Keratinocyte (primary cell): ENCODE results near the gene TBCA. TPM values are rescaled to one million over a fixed set of nuclear protein-coding genes. Genes with fewer than 3 reads are reported as not detected.
A peak's percentile ranks its signal among the peaks of the same experiment; 100 is the strongest.

ENCODE experiments used
- DNase-seq: peaks from one replicate; pipeline ENCODE4 v3.0.0-alpha.2; 2011; ENCODE audit warnings: low read depth, missing footprints, low spot score
- FAIRE-seq: peaks from 2 replicates; lab custom pipeline; 2011; peaks lifted over from hg19 to GRCh38; lab: Jason Lieb, UNC
- H2AFZ ChIP-seq: 2 replicates; pipeline ENCODE4 v1.6.0; 2012; ENCODE audit warnings: low read length, control low read depth, inconsistent platforms; ENCODE audit not compliant: control insufficient read depth
- H3K27ac ChIP-seq: 2 replicates; pipeline ENCODE4 v1.5.1; 2011; ENCODE audit warnings: low read length; ENCODE audit not compliant: control insufficient read depth, insufficient read depth
- H3K27me3 ChIP-seq: 3 replicates; pipeline ENCODE4 v1.6.0; 2011; ENCODE audit warnings: low read length; ENCODE audit not compliant: control insufficient read depth, insufficient read depth; ENCODE audit errors: extremely low read depth
- H3K36me3 ChIP-seq, 2 experiments: 2 replicates in 1 of 2; 3 replicates in 1 of 2; pipeline ENCODE4 v1.5.1; 2011; ENCODE audit warnings: low read length in 2 of 2, mild to moderate bottlenecking in 1 of 2; ENCODE audit not compliant: control insufficient read depth in 2 of 2, insufficient read depth in 2 of 2; ENCODE audit errors: extremely low read depth in 1 of 2
- H3K4me1 ChIP-seq: 3 replicates; pipeline ENCODE4 v1.5.1; 2011; ENCODE audit warnings: low read length; ENCODE audit not compliant: control insufficient read depth, insufficient read depth; ENCODE audit errors: extremely low read depth
- H3K4me2 ChIP-seq: 3 replicates; pipeline ENCODE4 v1.6.0; 2011; ENCODE audit warnings: low read depth, low read length; ENCODE audit not compliant: control insufficient read depth, insufficient read depth; ENCODE audit errors: extremely low read depth
- H3K4me3 ChIP-seq, 3 experiments: fragments of 200-600 bp in 1 of 3; sonication (generic) in 1 of 3; 2 replicates in 2 of 3; 3 replicates in 1 of 3; pipeline ENCODE4 v1.5.1; 2011 to 2016; ENCODE audit warnings: low read length in 3 of 3, mild to moderate bottlenecking in 3 of 3, control low read depth in 2 of 3, inconsistent platforms in 1 of 3, low read depth in 1 of 3, mixed read lengths in 1 of 3, mixed run types in 1 of 3, moderate library complexity in 1 of 3; ENCODE audit not compliant: control insufficient read depth in 2 of 3, insufficient read depth in 2 of 3; ENCODE audit errors: extremely low read depth in 1 of 3
- H3K79me2 ChIP-seq: 2 replicates; pipeline ENCODE4 v1.6.0; 2012; ENCODE audit warnings: low read length; ENCODE audit not compliant: control insufficient read depth, insufficient read depth
- H3K9ac ChIP-seq: 3 replicates; pipeline ENCODE4 v1.6.0; 2011; ENCODE audit warnings: low read length; ENCODE audit not compliant: control insufficient read depth, insufficient read depth; ENCODE audit errors: extremely low read depth
- H3K9me1 ChIP-seq: 3 replicates; pipeline ENCODE4 v1.6.0; 2011; ENCODE audit warnings: low read length; ENCODE audit not compliant: control insufficient read depth, insufficient read depth; ENCODE audit errors: extremely low read depth
- H3K9me3 ChIP-seq: 2 replicates; pipeline ENCODE4 v1.5.1; 2012; ENCODE audit warnings: low read depth, low read length; ENCODE audit not compliant: control insufficient read depth
- H4K20me1 ChIP-seq: 3 replicates; pipeline ENCODE4 v1.6.0; 2011; ENCODE audit warnings: low read length; ENCODE audit not compliant: control insufficient read depth, insufficient read depth; ENCODE audit errors: extremely low read depth
- CTCF ChIP-seq, 3 experiments: IDR thresholded peaks in 1 of 3; conservative IDR thresholded peaks in 1 of 3; optimal IDR thresholded peaks in 1 of 3; 2 replicates in 2 of 3; 3 replicates in 1 of 3; pipeline versions ENCODE3 to v1.5.1; 2011; ENCODE audit warnings: low read length in 3 of 3, mild to moderate bottlenecking in 3 of 3, moderate library complexity in 2 of 3, control low read depth in 1 of 3, inconsistent platforms in 1 of 3; ENCODE audit not compliant: insufficient read depth in 2 of 3; ENCODE audit errors: extremely low read depth in 1 of 3
- EZH2 ChIP-seq: IDR thresholded peaks from one replicate; pipeline ENCODE4 v1.6.1; 2012; ENCODE audit warnings: inconsistent platforms, mild to moderate bottlenecking, low read length, moderate library complexity
- dilution Hi-C: fragments of 300-500 bp; cut with MboI; formaldehyde crosslinking; loops from one replicate; pipeline ENCODE4 v1.7.0; 2020; ENCODE audit warnings: low sequenced_read_pairs; ENCODE audit not compliant: extremely low pct_ligation_motif_present
- polyA plus RNA-seq, 5 experiments: library from polyadenylated mRNA; depleted of rRNA in 3 of 5; stranded (reverse) in 3 of 5; stranded (forward) in 1 of 5; unstranded in 1 of 5; fragments of >200 nt; gene quantifications; 1 replicate in 1 of 5; 2 replicates in 3 of 5; 3 replicates in 1 of 5; pipeline versions ENCODE4 v1.2.1 to v1.2.3, GENCODE V29; 2011 to 2012; ENCODE audit warnings: missing spikeins in 2 of 5, low read depth in 1 of 5, low replicate concordance in 1 of 5

TBCA gene
- polyA plus RNA-seq, 1 donor (not counting 4 experiments of a cell fraction or from before 2014, with no cell fraction given): 225 TPM

GRCh38 chr5:77644371-77645157 is 131.6 kb downstream of the TBCA start:
- Histone ChIP-seq H3K36me3 (no peaks in the 10 kb centered on the region), H3K9me1 (no peaks in the 10 kb centered on the region), H3K27me3 (peaks cover 89% of the 10 kb centered on the region), H3K27ac (no peak overlapping the region), H2AFZ (no peak overlapping the region), H3K4me1 (no peaks in the 10 kb centered on the region), H3K79me2 (no peaks in the 10 kb centered on the region), H3K9ac (no peak overlapping the region), H3K4me2 (no peak overlapping the region), H3K4me3 (no peak overlapping the region), H3K9me3 (no peaks in the 10 kb centered on the region), H4K20me1 (peaks cover 3% of the 10 kb centered on the region)
- TF ChIP-seq CTCF (optimal IDR thresholded peaks at IDR 0.05 in 1 of 3, IDR thresholded peaks at IDR 0.05 in 1 of 3, conservative IDR thresholded peaks at IDR 0.05 in 1 of 3; ENCODE audit: extremely low read depth in 1 of 3, insufficient read depth in 2 of 3, low read length in 3 of 3) (no peak), EZH2 (peak; percentile 100)
- no peak for FAIRE-seq
- dilution Hi-C loops: no loop called here
- no peak for DNase-seq

GRCh38 chr5:77643654-77644370 is 132.3 kb downstream of the TBCA start:
- no peak for TF ChIP-seq CTCF (optimal IDR thresholded peaks at IDR 0.05 in 1 of 3, IDR thresholded peaks at IDR 0.05 in 1 of 3, conservative IDR thresholded peaks at IDR 0.05 in 1 of 3; ENCODE audit: extremely low read depth in 1 of 3, insufficient read depth in 2 of 3, low read length in 3 of 3)
- TF ChIP-seq EZH2: peak; percentile 7
- Histone ChIP-seq H2AFZ (no peak overlapping the region), H3K4me1 (no peaks in the 10 kb centered on the region), H3K4me3 (no peak overlapping the region), H3K36me3 (no peaks in the 10 kb centered on the region), H4K20me1 (peaks cover 3% of the 10 kb centered on the region), H3K27me3 (peaks cover 92% of the 10 kb centered on the region), H3K9ac (no peak overlapping the region), H3K27ac (no peak overlapping the region), H3K9me3 (no peaks in the 10 kb centered on the region), H3K4me2 (no peak overlapping the region), H3K79me2 (no peaks in the 10 kb centered on the region), H3K9me1 (no peaks in the 10 kb centered on the region)
- no peak for FAIRE-seq
- dilution Hi-C loops: no loop called here
- no peak for DNase-seq
